K562 (cell line): ENCODE measurements around the gene TAOK2. TPM values are rescaled to one million over a fixed set of nuclear protein-coding genes. Genes with fewer than 3 reads are reported as not detected.

Source experiments
- CHD4 ChIP-seq: fragments of 200-600 bp; sonication (generic); IDR thresholded peaks from 3 replicates; pipeline ENCODE4 v1.6.1; 2012; ENCODE audit warnings: low read depth, mild to moderate bottlenecking, mixed read lengths, low read length, inconsistent platforms; ENCODE audit not compliant: insufficient read depth, insufficient replicate concordance, poor library complexity, severe bottlenecking
- EZH2 ChIP-seq: IDR thresholded peaks from 2 replicates; pipeline ENCODE4 v1.6.1; 2012; ENCODE audit warnings: low read depth, mild to moderate bottlenecking, inconsistent platforms, low read length, borderline replicate concordance
- HEY1 ChIP-seq: fragments of 250-450 bp; sonication (Bioruptor Pico); IDR thresholded peaks from 2 replicates; pipeline ENCODE4 v1.5.0; 2020; ENCODE audit warnings: mild to moderate bottlenecking, moderate library complexity, borderline replicate concordance
- IFI16 ChIP-seq: fragments of 250-450 bp; sonication (Bioruptor Pico); IDR thresholded peaks from 2 replicates; pipeline ENCODE4 v2.1.2; 2022; ENCODE audit warnings: mild to moderate bottlenecking, inconsistent platforms
- KHSRP ChIP-seq: fragments of 450-650 bp; IDR thresholded peaks from 2 replicates; pipeline ENCODE4 v1.6.1; 2017
- LARP7 ChIP-seq: fragments of 450-650 bp; IDR thresholded peaks from 2 replicates; pipeline ENCODE4 v1.6.1; 2016
- POLR2B ChIP-seq: fragments of 450-650 bp; IDR thresholded peaks from 2 replicates; pipeline ENCODE4 v1.6.1; 2018; ENCODE audit warnings: low read depth; ENCODE audit not compliant: partially characterized antibody
- PURB ChIP-seq: sonication (generic); formaldehyde crosslinking; IDR thresholded peaks from 2 replicates; pipeline ENCODE4 v1.9.0; 2021; ENCODE audit warnings: low read depth, mild to moderate bottlenecking, missing genetic modification reagents
- SP1 ChIP-seq: sonication (generic); formaldehyde crosslinking; IDR thresholded peaks from 2 replicates; pipeline ENCODE4 v1.8.1; 2022; ENCODE audit warnings: mild to moderate bottlenecking, missing genetic modification reagents
- TAF9B ChIP-seq: fragments of 450-650 bp; IDR thresholded peaks from 2 replicates; pipeline ENCODE4 v1.6.1; 2018; ENCODE audit warnings: mild to moderate bottlenecking; ENCODE audit not compliant: partially characterized antibody
- THRB ChIP-seq: fragments of 450-650 bp; formaldehyde crosslinking; conservative IDR thresholded peaks from 2 replicates; pipeline ENCODE4 v1.4.0; 2022; ENCODE audit warnings: mild to moderate bottlenecking, missing genetic modification characterization
- WHSC1 ChIP-seq: IDR thresholded peaks from one replicate; pipeline ENCODE4 v1.6.1; 2012; ENCODE audit warnings: low read length, control low read depth, inconsistent platforms
- ZNF274 ChIP-seq: IDR thresholded peaks from 2 replicates; pipeline ENCODE4 v1.6.1; 2011; ENCODE audit warnings: low read depth, mild to moderate bottlenecking, low read length, moderate library complexity, borderline replicate concordance
- polyA plus RNA-seq, 8 experiments: library from polyadenylated mRNA; depleted of rRNA in 4 of 8; stranded (reverse) in 5 of 8; unstranded in 3 of 8; fragments of >200 nt; fragmentation: Nextera tagmentation in 2 of 8; fragmentation: Illumina TruSeq in 1 of 8; extraction: Ambion mirVana in 2 of 8; extraction: Trizol in 1 of 8; gene quantifications; 2 replicates each; pipeline versions ENCODE4 v1.2.1 to v1.2.3, GENCODE V29; 2011 to 2014; ENCODE audit warnings: inconsistent platforms in 1 of 8, missing spikeins in 1 of 8
- total RNA-seq, 7 experiments: library from RNA; depleted of rRNA in 6 of 7; stranded (reverse); fragments of >200 nt in 6 of 7; fragmentation: Illumina TruSeq in 2 of 7; extraction: Trizol in 2 of 7; gene quantifications; 2 replicates each; pipeline versions ENCODE4 v1.2.1 to v1.2.3, GENCODE V29; 2011 to 2021; ENCODE audit warnings: low replicate concordance in 1 of 7
- TF ChIP-seq, protein P1 (sequence below): IDR thresholded peaks from 3 replicates; pipeline ENCODE4 v1.6.1; 2011; ENCODE audit warnings: borderline replicate concordance, mild to moderate bottlenecking; ENCODE audit not compliant: insufficient read length, insufficient read depth
- TF ChIP-seq, protein P2 (sequence below): IDR thresholded peaks from 2 replicates; pipeline ENCODE4 v1.6.1; 2016; ENCODE audit warnings: missing genetic modification characterization, missing compliant biosample characterization
- TF ChIP-seq, protein P3 (sequence below): sonication (generic); formaldehyde crosslinking; IDR thresholded peaks from 2 replicates; pipeline ENCODE4 v1.8.1; 2023; ENCODE audit warnings: mild to moderate bottlenecking, missing genetic modification reagents

TAOK2 gene
- total and polyA plus RNA-seq, 9 of the 15 experiments (the other 6 are each of a cell fraction or from before 2014, with no cell fraction given): 0.10 to 41.8 (median 13.7) TPM

GRCh38 chr16:29925781-29926710 is 47.6 kb upstream of the TAOK2 start, which contains the start of gene KCTD13 (continued):
- TF ChIP-seq THRB (CRISPR knock-in tag): no peak
- TF ChIP-seq EZH2: no peak
- no peak for TF ChIP-seq WHSC1
- TF ChIP-seq POLR2B: peak; percentile 91
- no peak for TF ChIP-seq SP1 (CRISPR knock-in tag)
- TF ChIP-seq, protein P1, sequence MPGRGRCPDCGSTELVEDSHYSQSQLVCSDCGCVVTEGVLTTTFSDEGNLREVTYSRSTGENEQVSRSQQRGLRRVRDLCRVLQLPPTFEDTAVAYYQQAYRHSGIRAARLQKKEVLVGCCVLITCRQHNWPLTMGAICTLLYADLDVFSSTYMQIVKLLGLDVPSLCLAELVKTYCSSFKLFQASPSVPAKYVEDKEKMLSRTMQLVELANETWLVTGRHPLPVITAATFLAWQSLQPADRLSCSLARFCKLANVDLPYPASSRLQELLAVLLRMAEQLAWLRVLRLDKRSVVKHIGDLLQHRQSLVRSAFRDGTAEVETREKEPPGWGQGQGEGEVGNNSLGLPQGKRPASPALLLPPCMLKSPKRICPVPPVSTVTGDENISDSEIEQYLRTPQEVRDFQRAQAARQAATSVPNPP: no peak
- no peak for TF ChIP-seq LARP7
- TF ChIP-seq ZNF274: no peak
- TF ChIP-seq CHD4: no peak
- peak; percentile 71 for TF ChIP-seq TAF9B
- TF ChIP-seq PURB (CRISPR knock-in tag): no peak
- TF ChIP-seq, protein P2, sequence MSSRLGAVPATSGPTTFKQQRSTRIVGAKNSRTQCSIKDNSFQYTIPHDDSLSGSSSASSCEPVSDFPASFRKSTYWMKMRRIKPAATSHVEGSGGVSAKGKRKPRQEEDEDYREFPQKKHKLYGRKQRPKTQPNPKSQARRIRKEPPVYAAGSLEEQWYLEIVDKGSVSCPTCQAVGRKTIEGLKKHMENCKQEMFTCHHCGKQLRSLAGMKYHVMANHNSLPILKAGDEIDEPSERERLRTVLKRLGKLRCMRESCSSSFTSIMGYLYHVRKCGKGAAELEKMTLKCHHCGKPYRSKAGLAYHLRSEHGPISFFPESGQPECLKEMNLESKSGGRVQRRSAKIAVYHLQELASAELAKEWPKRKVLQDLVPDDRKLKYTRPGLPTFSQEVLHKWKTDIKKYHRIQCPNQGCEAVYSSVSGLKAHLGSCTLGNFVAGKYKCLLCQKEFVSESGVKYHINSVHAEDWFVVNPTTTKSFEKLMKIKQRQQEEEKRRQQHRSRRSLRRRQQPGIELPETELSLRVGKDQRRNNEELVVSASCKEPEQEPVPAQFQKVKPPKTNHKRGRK (tag): no peak
- TF ChIP-seq IFI16: no peak
- TF ChIP-seq KHSRP: no peak
- TF ChIP-seq, protein P3, sequence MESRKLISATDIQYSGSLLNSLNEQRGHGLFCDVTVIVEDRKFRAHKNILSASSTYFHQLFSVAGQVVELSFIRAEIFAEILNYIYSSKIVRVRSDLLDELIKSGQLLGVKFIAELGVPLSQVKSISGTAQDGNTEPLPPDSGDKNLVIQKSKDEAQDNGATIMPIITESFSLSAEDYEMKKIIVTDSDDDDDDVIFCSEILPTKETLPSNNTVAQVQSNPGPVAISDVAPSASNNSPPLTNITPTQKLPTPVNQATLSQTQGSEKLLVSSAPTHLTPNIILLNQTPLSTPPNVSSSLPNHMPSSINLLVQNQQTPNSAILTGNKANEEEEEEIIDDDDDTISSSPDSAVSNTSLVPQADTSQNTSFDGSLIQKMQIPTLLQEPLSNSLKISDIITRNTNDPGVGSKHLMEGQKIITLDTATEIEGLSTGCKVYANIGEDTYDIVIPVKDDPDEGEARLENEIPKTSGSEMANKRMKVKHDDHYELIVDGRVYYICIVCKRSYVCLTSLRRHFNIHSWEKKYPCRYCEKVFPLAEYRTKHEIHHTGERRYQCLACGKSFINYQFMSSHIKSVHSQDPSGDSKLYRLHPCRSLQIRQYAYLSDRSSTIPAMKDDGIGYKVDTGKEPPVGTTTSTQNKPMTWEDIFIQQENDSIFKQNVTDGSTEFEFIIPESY (CRISPR knock-in tag): no peak
- TF ChIP-seq HEY1 (CRISPR knock-in tag): peak; percentile 56; the same call in 1 of the 2 replicates
